Liver (tissue), 9 donors: ENCODE data around the gene CPA2. TPM values are rescaled to one million over a fixed set of nuclear protein-coding genes. Genes with fewer than 3 reads are reported as not detected.

Source experiments
- DNase-seq: peaks from one replicate; pipeline ENCODE4 v3.0.0-alpha.2; 2017; ENCODE audit warnings: low spot score
- H3K27ac ChIP-seq, 2 donors: one replicate each; pipeline ENCODE4 v1.7.0; 2013; ENCODE audit warnings: inconsistent platforms in 2 of 2, low read length in 2 of 2, control low read depth in 1 of 2, low read depth in 1 of 2, mild to moderate bottlenecking in 1 of 2
- H3K27me3 ChIP-seq, 4 donors: one replicate each; pipeline versions ENCODE4 v1.6.1 to v1.7.0; 2013; ENCODE audit warnings: low read length in 3 of 4, inconsistent platforms in 1 of 4, mild to moderate bottlenecking in 1 of 4, moderate library complexity in 1 of 4; ENCODE audit not compliant: control insufficient read depth in 4 of 4, insufficient read depth in 4 of 4
- H3K36me3 ChIP-seq, 4 donors: one replicate each; pipeline versions ENCODE4 v1.6.1 to v1.7.0; 2013; ENCODE audit warnings: low read length in 3 of 4, mild to moderate bottlenecking in 3 of 4, low read depth in 1 of 4, moderate library complexity in 1 of 4; ENCODE audit not compliant: control insufficient read depth in 4 of 4, insufficient read depth in 3 of 4
- H3K4me1 ChIP-seq, 4 donors: one replicate each; pipeline versions ENCODE4 v1.6.1 to v1.7.0; 2013; ENCODE audit warnings: low read length in 3 of 4, mild to moderate bottlenecking in 3 of 4, moderate library complexity in 1 of 4; ENCODE audit not compliant: control insufficient read depth in 4 of 4, insufficient read depth in 4 of 4
- H3K4me3 ChIP-seq, 3 donors: one replicate each; pipeline versions ENCODE4 v1.6.1 to v1.7.0; 2013; ENCODE audit warnings: low read length in 3 of 3, control low read depth in 1 of 3, low read depth in 1 of 3, mild to moderate bottlenecking in 1 of 3
- H3K9ac ChIP-seq, 2 donors: one replicate each; pipeline ENCODE4 v1.7.0; 2013; ENCODE audit warnings: low read length in 2 of 2, mild to moderate bottlenecking in 2 of 2, moderate library complexity in 2 of 2, control low read depth in 1 of 2, low read depth in 1 of 2
- H3K9me3 ChIP-seq, 4 donors: one replicate each; pipeline versions ENCODE4 v1.6.1 to v1.7.0; 2013; ENCODE audit warnings: low read length in 3 of 4; ENCODE audit not compliant: control insufficient read depth in 4 of 4
- EGR1 ChIP-seq, 2 donors: IDR thresholded peaks; 2 replicates each; pipeline ENCODE4 v1.6.1; 2016 to 2018; ENCODE audit warnings: antibody characterized with exemption in 2 of 2, low read depth in 2 of 2
- FOXA1 ChIP-seq: IDR thresholded peaks from 2 replicates; pipeline ENCODE4 v1.6.1; 2016; ENCODE audit warnings: antibody characterized with exemption
- FOXA2 ChIP-seq: IDR thresholded peaks from 2 replicates; pipeline ENCODE4 v1.6.1; 2016; ENCODE audit warnings: antibody characterized with exemption
- GABPA ChIP-seq, 2 donors: IDR thresholded peaks in 1 of 2; conservative IDR thresholded peaks in 1 of 2; 2 replicates each; pipeline ENCODE4 v1.6.1; 2016; ENCODE audit warnings: antibody characterized with exemption in 2 of 2, mild to moderate bottlenecking in 1 of 2, moderate library complexity in 1 of 2
- HNF4A ChIP-seq, 2 donors: conservative IDR thresholded peaks; 2 replicates each; pipeline ENCODE4 v1.6.1; 2016; ENCODE audit warnings: antibody characterized with exemption in 2 of 2, mild to moderate bottlenecking in 2 of 2
- HNF4G ChIP-seq: IDR thresholded peaks from 2 replicates; pipeline ENCODE4 v1.6.1; 2016; ENCODE audit warnings: antibody characterized with exemption
- JUND ChIP-seq, 2 donors: IDR thresholded peaks; 2 replicates each; pipeline ENCODE4 v1.6.1; 2016; ENCODE audit warnings: antibody characterized with exemption in 2 of 2
- RAD21 ChIP-seq, 2 donors: IDR thresholded peaks; 2 replicates each; pipeline ENCODE4 v1.6.1; 2016; ENCODE audit warnings: antibody characterized with exemption in 2 of 2, mild to moderate bottlenecking in 2 of 2
- RXRA ChIP-seq, 2 donors: IDR thresholded peaks; 2 replicates each; pipeline ENCODE4 v1.6.1; 2017 to 2018; ENCODE audit warnings: antibody characterized with exemption in 2 of 2, mild to moderate bottlenecking in 1 of 2
- TAF1 ChIP-seq: conservative IDR thresholded peaks from 2 replicates; pipeline ENCODE4 v1.6.1; 2016; ENCODE audit warnings: antibody characterized with exemption, mild to moderate bottlenecking
- YY1 ChIP-seq: IDR thresholded peaks from 2 replicates; pipeline ENCODE4 v1.6.1; 2016; ENCODE audit warnings: antibody characterized with exemption, mild to moderate bottlenecking
- WGBS: extraction: QIAGEN DNeasy Blood & Tissue Kit; methylation state at CpG from one replicate; pipeline ENCODE4 v1.1.7; 2013; 5-methylcytosine and 5-hydroxymethylcytosine counted together
- polyA plus RNA-seq, 2 donors: library from polyadenylated mRNA; stranded (reverse) in 1 of 2; unstranded in 1 of 2; fragments of 200-250 nt in 1 of 2; fragments of >200 nt in 1 of 2; fragmentation: Nextera tagmentation in 1 of 2; extraction: Ambion mirVana in 1 of 2; gene quantifications; one replicate each; pipeline versions ENCODE4 v1.2.1 to v1.2.3, GENCODE V29; 2013 to 2015
- total RNA-seq, 2 donors: library from RNA; depleted of rRNA; stranded (reverse); fragments of >200 nt; gene quantifications; one replicate each; pipeline ENCODE4 v1.2.3, GENCODE V29; 2014
- TF ChIP-seq, protein P1 (sequence below): IDR thresholded peaks from 2 replicates; pipeline ENCODE4 v1.6.1; 2016; ENCODE audit warnings: antibody characterized with exemption
- TF ChIP-seq, protein P2 (sequence below): fragments of 150-350 bp; IDR thresholded peaks from 2 replicates; pipeline ENCODE4 v1.5.1; 2017; ENCODE audit warnings: improper control_type of control experiment, low read depth, low read length; ENCODE audit not compliant: missing input control
- TF ChIP-seq, protein P3 (sequence below): IDR thresholded peaks from 2 replicates; pipeline ENCODE4 v1.6.1; 2016; ENCODE audit warnings: antibody characterized with exemption, mild to moderate bottlenecking
- TF ChIP-seq, protein P4 (sequence below): IDR thresholded peaks from 2 replicates; pipeline ENCODE4 v1.6.1; 2016; ENCODE audit warnings: antibody characterized with exemption
- donor health status: healthy.
- donor health status: healthy.
- donor health status: healthy.
- donor health status: healthy.
- donor health status: healthy.

CPA2 gene
- total and polyA plus RNA-seq, 4 donors = not detected

DNA sequence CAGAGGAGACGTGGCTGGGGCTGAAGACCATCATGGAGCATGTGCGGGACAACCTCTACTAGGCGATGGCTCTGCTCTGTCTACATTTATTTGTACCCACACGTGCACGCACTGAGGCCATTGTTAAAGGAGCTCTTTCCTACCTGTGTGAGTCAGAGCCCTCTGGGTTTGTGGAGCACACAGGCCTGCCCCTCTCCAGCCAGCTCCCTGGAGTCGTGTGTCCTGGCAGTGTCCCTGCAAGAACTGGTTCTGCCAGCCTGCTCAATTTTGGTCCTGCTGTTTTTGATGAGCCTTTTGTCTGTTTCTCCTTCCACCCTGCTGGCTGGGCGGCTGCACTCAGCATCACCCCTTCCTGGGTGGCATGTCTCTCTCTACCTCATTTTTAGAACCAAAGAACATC, 56.0 kb downstream of the CPA2 start:
- no peaks in the 10 kb centered on the region for H3K36me3 ChIP-seq
- WGBS = 89% methylated on average over 7 of the region's 7 CpGs
- no peak overlapping the region for H3K9ac ChIP-seq
- no peaks in the 10 kb centered on the region for H3K4me1 ChIP-seq
- no peaks in the 10 kb centered on the region for H3K27me3 ChIP-seq
- H3K27ac ChIP-seq = no peak overlapping the region
- no peak for DNase-seq
- TF ChIP-seq, protein P1, sequence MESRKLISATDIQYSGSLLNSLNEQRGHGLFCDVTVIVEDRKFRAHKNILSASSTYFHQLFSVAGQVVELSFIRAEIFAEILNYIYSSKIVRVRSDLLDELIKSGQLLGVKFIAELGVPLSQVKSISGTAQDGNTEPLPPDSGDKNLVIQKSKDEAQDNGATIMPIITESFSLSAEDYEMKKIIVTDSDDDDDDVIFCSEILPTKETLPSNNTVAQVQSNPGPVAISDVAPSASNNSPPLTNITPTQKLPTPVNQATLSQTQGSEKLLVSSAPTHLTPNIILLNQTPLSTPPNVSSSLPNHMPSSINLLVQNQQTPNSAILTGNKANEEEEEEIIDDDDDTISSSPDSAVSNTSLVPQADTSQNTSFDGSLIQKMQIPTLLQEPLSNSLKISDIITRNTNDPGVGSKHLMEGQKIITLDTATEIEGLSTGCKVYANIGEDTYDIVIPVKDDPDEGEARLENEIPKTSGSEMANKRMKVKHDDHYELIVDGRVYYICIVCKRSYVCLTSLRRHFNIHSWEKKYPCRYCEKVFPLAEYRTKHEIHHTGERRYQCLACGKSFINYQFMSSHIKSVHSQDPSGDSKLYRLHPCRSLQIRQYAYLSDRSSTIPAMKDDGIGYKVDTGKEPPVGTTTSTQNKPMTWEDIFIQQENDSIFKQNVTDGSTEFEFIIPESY = no peak
- TF ChIP-seq GABPA (IDR thresholded peaks at IDR 0.05 in 1 of 2, conservative IDR thresholded peaks at IDR 0.05 in 1 of 2) (no peak), FOXA1 (no peak)
- TF ChIP-seq, protein P2, sequence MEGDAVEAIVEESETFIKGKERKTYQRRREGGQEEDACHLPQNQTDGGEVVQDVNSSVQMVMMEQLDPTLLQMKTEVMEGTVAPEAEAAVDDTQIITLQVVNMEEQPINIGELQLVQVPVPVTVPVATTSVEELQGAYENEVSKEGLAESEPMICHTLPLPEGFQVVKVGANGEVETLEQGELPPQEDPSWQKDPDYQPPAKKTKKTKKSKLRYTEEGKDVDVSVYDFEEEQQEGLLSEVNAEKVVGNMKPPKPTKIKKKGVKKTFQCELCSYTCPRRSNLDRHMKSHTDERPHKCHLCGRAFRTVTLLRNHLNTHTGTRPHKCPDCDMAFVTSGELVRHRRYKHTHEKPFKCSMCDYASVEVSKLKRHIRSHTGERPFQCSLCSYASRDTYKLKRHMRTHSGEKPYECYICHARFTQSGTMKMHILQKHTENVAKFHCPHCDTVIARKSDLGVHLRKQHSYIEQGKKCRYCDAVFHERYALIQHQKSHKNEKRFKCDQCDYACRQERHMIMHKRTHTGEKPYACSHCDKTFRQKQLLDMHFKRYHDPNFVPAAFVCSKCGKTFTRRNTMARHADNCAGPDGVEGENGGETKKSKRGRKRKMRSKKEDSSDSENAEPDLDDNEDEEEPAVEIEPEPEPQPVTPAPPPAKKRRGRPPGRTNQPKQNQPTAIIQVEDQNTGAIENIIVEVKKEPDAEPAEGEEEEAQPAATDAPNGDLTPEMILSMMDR = no peak
- H3K9me3 ChIP-seq = no peaks in the 10 kb centered on the region
- no peak overlapping the region for H3K4me3 ChIP-seq

DNA sequence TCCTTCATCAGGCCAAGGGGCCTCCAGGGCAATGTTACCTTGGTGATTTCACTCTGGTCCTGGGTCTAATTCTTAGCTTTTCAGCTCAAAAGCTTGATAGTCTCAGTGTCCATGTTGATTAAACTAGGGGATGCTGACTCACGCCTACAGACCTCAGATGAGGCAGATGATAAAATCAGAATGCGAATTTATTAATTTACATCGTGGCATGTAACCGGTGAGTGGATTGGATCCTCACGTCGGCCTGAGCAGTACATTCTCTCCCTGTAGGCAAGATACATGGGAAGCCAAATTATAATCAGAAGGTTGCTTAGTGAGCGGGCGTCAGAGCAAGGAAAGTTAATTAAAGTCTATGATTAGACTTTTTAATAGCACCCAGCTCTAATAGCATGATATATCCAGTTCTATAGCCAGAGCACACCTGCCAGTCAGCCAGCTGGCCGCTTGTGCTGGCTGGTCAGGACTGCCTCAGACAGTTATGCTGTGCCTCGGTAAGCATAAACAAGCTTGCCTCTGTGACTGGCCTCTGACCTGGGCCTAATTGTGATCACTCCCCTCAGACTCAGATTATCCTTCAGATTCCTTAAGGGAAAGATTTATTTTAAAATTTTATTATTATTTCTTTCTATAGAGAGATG, 57.8 kb downstream of the CPA2 start:
- TF ChIP-seq RXRA (IDR thresholded peaks at IDR 0.05) = no peak
- no peak for TF ChIP-seq FOXA1
- no peak for TF ChIP-seq HNF4A (conservative IDR thresholded peaks at IDR 0.05)
- TF ChIP-seq, protein P3, sequence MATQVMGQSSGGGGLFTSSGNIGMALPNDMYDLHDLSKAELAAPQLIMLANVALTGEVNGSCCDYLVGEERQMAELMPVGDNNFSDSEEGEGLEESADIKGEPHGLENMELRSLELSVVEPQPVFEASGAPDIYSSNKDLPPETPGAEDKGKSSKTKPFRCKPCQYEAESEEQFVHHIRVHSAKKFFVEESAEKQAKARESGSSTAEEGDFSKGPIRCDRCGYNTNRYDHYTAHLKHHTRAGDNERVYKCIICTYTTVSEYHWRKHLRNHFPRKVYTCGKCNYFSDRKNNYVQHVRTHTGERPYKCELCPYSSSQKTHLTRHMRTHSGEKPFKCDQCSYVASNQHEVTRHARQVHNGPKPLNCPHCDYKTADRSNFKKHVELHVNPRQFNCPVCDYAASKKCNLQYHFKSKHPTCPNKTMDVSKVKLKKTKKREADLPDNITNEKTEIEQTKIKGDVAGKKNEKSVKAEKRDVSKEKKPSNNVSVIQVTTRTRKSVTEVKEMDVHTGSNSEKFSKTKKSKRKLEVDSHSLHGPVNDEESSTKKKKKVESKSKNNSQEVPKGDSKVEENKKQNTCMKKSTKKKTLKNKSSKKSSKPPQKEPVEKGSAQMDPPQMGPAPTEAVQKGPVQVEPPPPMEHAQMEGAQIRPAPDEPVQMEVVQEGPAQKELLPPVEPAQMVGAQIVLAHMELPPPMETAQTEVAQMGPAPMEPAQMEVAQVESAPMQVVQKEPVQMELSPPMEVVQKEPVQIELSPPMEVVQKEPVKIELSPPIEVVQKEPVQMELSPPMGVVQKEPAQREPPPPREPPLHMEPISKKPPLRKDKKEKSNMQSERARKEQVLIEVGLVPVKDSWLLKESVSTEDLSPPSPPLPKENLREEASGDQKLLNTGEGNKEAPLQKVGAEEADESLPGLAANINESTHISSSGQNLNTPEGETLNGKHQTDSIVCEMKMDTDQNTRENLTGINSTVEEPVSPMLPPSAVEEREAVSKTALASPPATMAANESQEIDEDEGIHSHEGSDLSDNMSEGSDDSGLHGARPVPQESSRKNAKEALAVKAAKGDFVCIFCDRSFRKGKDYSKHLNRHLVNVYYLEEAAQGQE = no peak
- TF ChIP-seq RAD21 (IDR thresholded peaks at IDR 0.05) = no peak
- no peak for TF ChIP-seq HNF4G
- TF ChIP-seq TAF1 = no peak
- TF ChIP-seq, protein P2 = no peak
- no peak for TF ChIP-seq JUND (IDR thresholded peaks at IDR 0.05)
- TF ChIP-seq YY1 = no peak
- TF ChIP-seq, protein P4, sequence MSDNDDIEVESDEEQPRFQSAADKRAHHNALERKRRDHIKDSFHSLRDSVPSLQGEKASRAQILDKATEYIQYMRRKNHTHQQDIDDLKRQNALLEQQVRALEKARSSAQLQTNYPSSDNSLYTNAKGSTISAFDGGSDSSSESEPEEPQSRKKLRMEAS = no peak
- TF ChIP-seq EGR1 (IDR thresholded peaks at IDR 0.05; ENCODE audit: low read depth in 2 of 2) = no peak
- no peak for TF ChIP-seq FOXA2
- H3K4me3 ChIP-seq = no peak overlapping the region
- no peaks in the 10 kb centered on the region for H3K9me3 ChIP-seq
- no peaks in the 10 kb centered on the region for H3K4me1 ChIP-seq
- 95% methylated on average over 10 of the region's 10 CpGs for WGBS
- DNase-seq = no peak
- no peaks in the 10 kb centered on the region for H3K36me3 ChIP-seq
- H3K9ac ChIP-seq = no peak overlapping the region
- H3K27me3 ChIP-seq = no peaks in the 10 kb centered on the region
- no peak overlapping the region for H3K27ac ChIP-seq
